ENCODE results near the gene ERRFI1. TPM values are rescaled to one million over a fixed set of nuclear protein-coding genes. Genes with fewer than 3 reads are reported as not detected.

Gene ERRFI1
- total RNA-seq, 4 donors from 2014 or later, result 10.0 to 101 (median 70.0) TPM

GRCh38 chr1:7962636-7963377, 63.3 kb downstream of the ERRFI1 start:
- Histone ChIP-seq H3K27ac (peak overlapping the region in 3 of 4 donors; percentile 89 to 95 (median 93)), H3K9me3 (no peaks in the 10 kb centered on the region), H3K4me1 (peaks cover 13 to 35% (median 17%) of the 10 kb centered on the region in 4 donors), H3K4me3 (peak overlapping the region in 1 of 4 donors; percentile 84), H3K27me3 (no peaks in the 10 kb centered on the region), H3K36me3 (peaks cover 0 to 25% (median 12%) of the 10 kb centered on the region in 4 donors)
- no peak for DNase-seq
- WGBS, 2 donors (ENCODE audit: low coverage in 1 of 2), result 82 to 84% methylated on average over 8 to 11 of the region's 11 CpGs
- TF ChIP-seq POLR2A (IDR thresholded peaks at IDR 0.05) (no peak), CTCF (IDR thresholded peaks at IDR 0.05) (no peak), POLR2AphosphoS5 (IDR thresholded peaks at IDR 0.05) (no peak), EP300 (IDR thresholded peaks at IDR 0.05; ENCODE audit: low read depth) (no peak)
- intact Hi-C loops (cut with DNase I; ENCODE audit: low total_unique reads), result no loop called here
- in situ Hi-C loops (cut with MboI; ENCODE audit: low pct_ligation_motif_present in 1 of 4, low pct_unique_long_range_greater_than_20kb in 1 of 4, low sequenced_read_pairs in 3 of 4), result no loop called here

GRCh38 chr1:7962014-7962335, 64.1 kb downstream of the ERRFI1 start:
- Histone ChIP-seq H3K4me1 (peaks cover 9 to 29% (median 17%) of the 10 kb centered on the region in 4 donors), H3K9me3 (no peaks in the 10 kb centered on the region), H3K27me3 (no peaks in the 10 kb centered on the region), H3K4me3 (peak overlapping the region; percentile 74 to 86 (median 82)), H3K27ac (peak overlapping the region; percentile 89 to 95 (median 94)), H3K36me3 (peaks cover 0 to 22% (median 10%) of the 10 kb centered on the region in 4 donors)
- DNase-seq, result no peak
- in situ Hi-C loops (cut with MboI; ENCODE audit: low pct_ligation_motif_present in 1 of 4, low pct_unique_long_range_greater_than_20kb in 1 of 4, low sequenced_read_pairs in 3 of 4) (no loop called here), intact Hi-C loops (cut with DNase I; ENCODE audit: low total_unique reads) (no loop called here)
- TF ChIP-seq EP300 (IDR thresholded peaks at IDR 0.05; ENCODE audit: low read depth) (no peak), POLR2A (IDR thresholded peaks at IDR 0.05) (no peak), CTCF (IDR thresholded peaks at IDR 0.05) (no peak)
- WGBS, 2 donors (ENCODE audit: low coverage in 1 of 2), result 0% methylated on average over 10 of the region's 10 CpGs; no CpG with 5 or more reads in 1 of the 2 donors

Small RNAs within 50 kb of the gene (small RNA-seq; reads per million reads assigned to genes)
- 0 reads per million in 4 donors for gene RF00019

Other genes starting within 250 kb of the ERRFI1 start
- gene PER3, start 242.0 kb downstream of the ERRFI1 start, total RNA-seq, result 10 to 100 TPM in 3 of 4 donors, 1 to 10 TPM in 1; 3.8 to 23.9 (median 12.9) TPM
- not detected for gene UTS2, start 173.2 kb downstream of the ERRFI1 start, total RNA-seq
- under 1 TPM in 1 of 4 donors, not detected in 3; 0.48 TPM for gene TNFRSF9, start 85.5 kb downstream of the ERRFI1 start, total RNA-seq
- 100 to 1,000 TPM in 1 of 4 donors, 10 to 100 TPM in 3; 40.4 to 103 (median 82.8) TPM for gene PARK7, start 64.6 kb downstream of the ERRFI1 start, total RNA-seq